Measurements from ENCODE around the gene TENM4.
A peak's percentile ranks its signal among the peaks of the same experiment; 100 is the strongest.

The TENM4 gene

GRCh38 chr11:79044201-79044600 lies 396.6 kb downstream of the TENM4 start:
- DNase-seq: no peak

GRCh38 chr11:79043726-79044125 lies 397.1 kb downstream of the TENM4 start:
- DNase-seq: no peak

GRCh38 chr11:79042824-79043223 lies 398.0 kb downstream of the TENM4 start:
- DNase-seq: no peak

GRCh38 chr11:79040348-79040747 lies 400.5 kb downstream of the TENM4 start:
- DNase-seq: no peak

- DNase-seq: no peak
Observed at GRCh38 chr11:79039122-79039521, 401.7 kb downstream of the TENM4 start.

- no peak for DNase-seq
Observed at GRCh38 chr11:79035881-79036280, 404.9 kb downstream of the TENM4 start.

- DNase-seq: no peak
Observed at GRCh38 chr11:79033833-79034232, 407.0 kb downstream of the TENM4 start.

- no peak for DNase-seq
Observed at GRCh38 chr11:79030448-79030847, 410.4 kb downstream of the TENM4 start.

- no peak for DNase-seq
Observed at GRCh38 chr11:79028225-79028624, 412.6 kb downstream of the TENM4 start.

GRCh38 chr11:79026803-79027445 lies 413.9 kb downstream of the TENM4 start:
- no peak for DNase-seq

GRCh38 chr11:79025622-79026021 lies 415.2 kb downstream of the TENM4 start:
- no peak for DNase-seq

GRCh38 chr11:79025097-79025496 lies 415.7 kb downstream of the TENM4 start:
- no peak for DNase-seq

GRCh38 chr11:79022265-79022664 lies 418.6 kb downstream of the TENM4 start:
- DNase-seq: no peak

- no peak for DNase-seq
Observed at GRCh38 chr11:79021601-79022000, 419.2 kb downstream of the TENM4 start.

- no peak for DNase-seq
Observed at GRCh38 chr11:79019975-79020374, 420.9 kb downstream of the TENM4 start.

GRCh38 chr11:79019277-79019676 lies 421.6 kb downstream of the TENM4 start:
- DNase-seq: no peak

GRCh38 chr11:79018371-79018849 lies 422.4 kb downstream of the TENM4 start:
- DNase-seq: no peak

- no peak for DNase-seq
Observed at GRCh38 chr11:79017811-79018210, 423.0 kb downstream of the TENM4 start.

- no peak for DNase-seq
Observed at GRCh38 chr11:79013509-79013908, 427.3 kb downstream of the TENM4 start.

GRCh38 chr11:79011357-79011756 lies 429.5 kb downstream of the TENM4 start:
- no peak for DNase-seq

- peak; percentile 37 for DNase-seq
Observed at GRCh38 chr11:79007771-79008402, 432.9 kb downstream of the TENM4 start.

- no peak for DNase-seq
Observed at GRCh38 chr11:79006854-79007253, 434.0 kb downstream of the TENM4 start.

- DNase-seq: no peak
Observed at GRCh38 chr11:78996007-78996406, 444.8 kb downstream of the TENM4 start.

GRCh38 chr11:78995171-78995570 lies 445.7 kb downstream of the TENM4 start:
- DNase-seq: peak; percentile 85

Data from DMS79 (cell line).